ENCODE measurements around the gene RGS6. TPM values are rescaled to one million over a fixed set of nuclear protein-coding genes. Genes with fewer than 3 reads are reported as not detected.

Gene RGS6
- total RNA-seq, 2 experiments from 2014 or later: 0.13 to 0.38 TPM

DNA sequence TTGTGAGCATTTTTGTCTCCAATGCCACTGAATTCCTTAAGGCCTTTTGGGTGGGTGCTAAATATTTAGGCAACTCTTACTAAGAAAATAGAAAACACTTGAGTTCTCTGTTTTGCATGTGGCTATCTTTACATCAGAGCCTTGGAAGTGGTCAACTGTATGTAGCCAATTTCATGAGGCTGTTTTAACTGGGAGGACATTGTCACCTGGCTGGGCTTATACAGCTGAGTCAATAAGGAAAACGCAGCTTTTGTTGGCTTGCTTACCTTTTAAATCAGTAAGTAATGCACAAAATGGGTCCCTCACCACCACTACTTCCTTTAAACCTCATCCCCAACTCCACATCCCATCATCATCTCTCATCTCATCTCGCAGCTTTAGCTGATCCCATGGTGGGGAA lies 194.3 kb downstream of the RGS6 start:
- POLR2A ChIA-PET: no interaction called here
- CTCF ChIA-PET: no interaction called here

- POLR2A ChIA-PET: no interaction called here
- CTCF ChIA-PET: no interaction called here
These were observed 196.4 kb downstream of the RGS6 start for GRCh38 chr14:72128629-72129028.

DNA sequence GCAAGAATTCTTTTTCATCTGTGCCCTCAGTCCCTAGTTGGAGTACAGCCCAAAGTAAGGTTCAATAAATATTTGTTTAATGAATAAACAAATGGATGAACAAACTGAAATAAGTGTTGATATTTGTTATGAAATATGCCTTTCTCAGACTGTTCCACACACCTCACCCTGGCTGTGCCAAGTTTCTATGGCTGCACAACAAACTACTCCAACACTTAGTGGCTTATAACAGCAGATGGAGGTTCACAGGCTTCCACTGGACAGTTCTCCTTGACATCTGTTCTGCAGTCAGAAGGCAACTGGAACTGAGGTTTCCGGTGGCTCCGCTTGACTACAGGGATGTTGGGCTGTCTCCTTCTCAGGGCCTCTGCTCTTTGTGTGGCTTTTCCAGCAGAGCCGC lies 197.1 kb downstream of the RGS6 start:
- POLR2A ChIA-PET: no interaction called here

GRCh38 chr14:72141084-72141483 lies 208.9 kb downstream of the RGS6 start:
- ChIA-PET CTCF (no interaction called here), POLR2A (no interaction called here)

More for the DNA sequence above, 197.1 kb downstream of the RGS6 start:
- CTCF ChIA-PET: no interaction called here

DNA sequence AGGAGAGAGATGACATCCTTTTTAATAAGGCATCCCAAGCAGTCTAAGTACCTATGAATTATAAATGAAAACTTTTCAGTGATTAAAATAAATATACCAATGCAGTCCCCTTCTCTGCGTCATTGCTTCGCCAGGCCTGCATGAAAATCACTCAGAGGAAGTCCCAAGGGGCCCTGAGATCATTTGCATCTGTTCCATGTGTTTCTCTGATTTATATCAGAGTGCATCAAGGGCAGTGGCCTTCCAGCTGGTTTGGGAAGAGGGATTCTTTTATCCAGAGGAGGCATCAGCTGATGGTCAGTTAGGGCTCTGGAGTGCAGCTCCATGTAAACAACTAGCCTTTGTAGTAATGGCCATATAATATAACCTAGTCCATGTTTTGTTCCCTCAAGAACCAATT lies 210.1 kb downstream of the RGS6 start:
- ChIA-PET CTCF (no interaction called here), POLR2A (no interaction called here)

DNA sequence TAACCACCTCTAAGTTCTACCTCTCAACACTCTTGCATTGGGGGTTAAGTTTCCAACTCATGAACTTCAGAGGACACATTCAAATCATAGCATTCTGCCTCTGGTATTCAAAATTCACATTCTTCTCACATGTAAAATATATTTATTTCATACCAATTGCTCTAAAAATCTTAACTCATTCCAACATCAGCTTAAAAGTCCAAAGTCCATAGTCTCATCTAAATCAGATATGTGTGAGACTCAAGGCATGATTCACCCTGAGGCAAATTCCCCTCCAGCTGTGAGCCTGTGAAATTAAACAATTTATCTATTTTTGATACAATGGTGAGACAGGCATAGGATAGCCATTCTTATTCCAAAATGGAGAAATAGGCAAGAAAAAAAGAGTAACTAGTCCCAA lies 214.0 kb downstream of the RGS6 start:
- ChIA-PET CTCF (no interaction called here), POLR2A (no interaction called here)

DNA sequence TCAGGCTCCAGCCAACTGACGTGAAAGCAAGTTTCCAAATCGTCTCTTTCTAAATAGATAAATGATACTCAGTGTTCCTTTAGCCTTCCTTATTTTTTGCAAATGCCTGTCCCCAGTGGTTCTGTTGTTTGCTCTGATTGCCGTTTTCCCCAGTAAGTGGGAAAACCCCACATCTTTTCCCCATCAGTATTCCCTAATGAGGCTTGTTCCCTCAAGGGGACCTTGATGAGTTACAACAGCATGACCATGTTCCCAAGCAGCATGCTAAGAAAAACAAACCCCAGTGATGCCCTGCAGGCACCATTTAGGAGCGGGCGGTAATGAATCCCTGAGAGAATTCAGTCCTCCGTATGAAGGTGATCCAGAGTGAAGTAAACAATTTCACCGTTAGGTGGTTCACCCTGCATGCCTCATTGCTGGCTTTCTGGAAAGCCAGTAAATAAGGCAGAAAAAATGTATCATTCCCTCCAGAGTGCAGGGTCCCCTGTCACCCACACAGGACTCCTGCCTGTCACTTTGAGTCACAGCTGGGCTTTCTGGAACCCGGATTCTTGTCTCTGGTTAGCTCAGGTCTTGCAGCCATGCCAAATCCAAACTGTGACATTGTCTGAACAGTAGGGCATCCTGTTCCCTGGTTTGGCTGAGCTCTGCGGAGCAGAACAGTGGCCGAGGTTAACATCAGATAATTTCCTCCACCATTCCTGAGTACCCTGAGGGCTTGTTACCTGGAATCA lies 222.6 kb downstream of the RGS6 start:
- CTCF ChIA-PET: no interaction called here
- POLR2A ChIA-PET: no interaction called here

DNA sequence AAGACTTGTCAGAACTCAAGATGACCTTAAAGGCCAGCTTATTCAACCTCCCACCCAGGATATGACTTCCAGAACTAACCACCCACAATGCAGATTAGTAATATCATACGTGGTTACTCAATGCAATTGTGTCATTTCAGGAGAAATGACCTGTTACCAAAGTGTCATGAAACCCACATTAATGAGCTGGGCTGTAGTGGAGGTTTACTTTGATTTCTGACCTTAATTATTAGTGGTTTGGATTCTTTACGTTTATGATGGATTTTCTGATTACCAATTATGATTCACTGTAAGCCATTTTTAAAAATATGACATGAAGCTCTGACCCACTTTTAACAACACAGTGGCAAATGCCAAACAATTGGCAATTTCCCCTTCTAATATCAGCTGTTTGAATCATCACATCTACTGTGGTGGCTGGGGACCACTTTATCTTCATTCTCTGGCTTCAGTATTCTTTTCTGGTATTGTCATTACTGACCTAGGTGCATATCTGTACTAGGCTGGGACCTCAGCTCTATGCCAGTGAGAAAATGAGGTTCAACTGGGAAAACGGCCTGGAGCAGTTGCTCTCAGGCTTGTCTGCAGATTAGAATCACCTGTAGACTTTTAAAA lies 223.3 kb downstream of the RGS6 start:
- CTCF ChIA-PET: no interaction called here

GRCh38 chr14:72164420-72165228 lies 232.4 kb downstream of the RGS6 start:
- ChIA-PET POLR2A (no interaction called here), CTCF (no interaction called here)

More for the DNA sequence above, 223.3 kb downstream of the RGS6 start:
- POLR2A ChIA-PET: no interaction called here

DNA sequence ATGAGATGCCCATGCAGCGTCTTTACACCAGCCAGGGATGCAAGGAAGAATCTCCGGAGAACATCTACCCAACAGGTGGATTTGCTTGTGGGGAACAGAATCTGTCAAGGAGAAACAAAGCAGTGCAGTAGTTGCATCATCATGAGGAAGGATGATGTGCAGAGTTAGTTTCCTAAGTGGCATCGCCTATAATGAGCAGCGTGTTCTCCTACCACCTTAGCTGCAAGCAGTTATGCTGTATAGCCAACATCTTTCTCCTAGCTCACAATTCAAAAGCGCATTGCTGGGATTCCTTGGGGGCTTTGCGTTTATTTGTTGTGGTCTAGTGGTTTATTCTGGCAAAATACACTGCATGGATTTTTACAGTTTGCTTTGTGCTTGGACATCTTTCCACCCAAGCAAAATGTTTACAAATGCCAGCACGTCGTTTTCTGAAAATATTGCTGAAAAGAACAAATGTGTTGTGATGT lies 233.0 kb downstream of the RGS6 start:
- ChIA-PET POLR2A (no interaction called here), CTCF (no interaction called here)

DNA sequence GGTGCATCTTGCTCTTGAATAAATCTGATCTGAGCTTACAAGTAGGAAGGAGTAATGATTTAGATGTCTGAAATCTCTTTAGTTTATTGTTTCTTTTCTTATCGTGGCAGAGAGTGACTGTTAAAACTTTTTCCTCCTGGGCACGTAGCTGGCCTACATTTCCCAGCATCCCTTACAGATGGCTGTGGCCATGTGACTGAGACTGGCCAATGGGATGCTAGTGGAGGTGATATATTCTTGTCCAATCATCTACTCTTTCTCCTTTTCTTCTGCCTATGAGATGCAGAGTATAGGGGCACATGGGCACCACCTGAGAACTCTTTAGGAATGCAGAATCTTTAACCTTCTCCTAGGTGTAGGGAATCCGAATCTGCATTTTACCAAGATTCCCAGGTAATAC lies 237.3 kb downstream of the RGS6 start:
- ChIA-PET CTCF (no interaction called here), POLR2A (no interaction called here)

DNA sequence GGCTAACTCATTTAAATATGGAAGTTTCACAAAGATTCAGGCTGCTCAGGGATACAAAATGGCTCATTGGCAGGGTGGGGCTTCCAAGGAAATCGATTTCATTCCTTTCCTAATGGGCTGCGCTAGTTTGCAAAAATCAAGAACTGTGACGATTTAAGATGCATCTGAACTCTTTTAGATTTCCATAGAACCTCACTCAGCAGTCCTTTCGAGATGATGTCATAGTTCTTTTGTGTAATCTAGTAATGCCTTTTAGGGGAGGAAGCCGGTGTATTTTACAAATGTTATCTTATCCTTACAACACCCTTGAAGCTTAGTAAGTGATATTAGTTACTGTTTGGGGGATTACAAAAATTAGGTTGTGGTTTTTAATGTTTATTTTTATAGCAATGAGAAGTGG lies 239.8 kb downstream of the RGS6 start:
- POLR2A ChIA-PET: no interaction called here

DNA sequence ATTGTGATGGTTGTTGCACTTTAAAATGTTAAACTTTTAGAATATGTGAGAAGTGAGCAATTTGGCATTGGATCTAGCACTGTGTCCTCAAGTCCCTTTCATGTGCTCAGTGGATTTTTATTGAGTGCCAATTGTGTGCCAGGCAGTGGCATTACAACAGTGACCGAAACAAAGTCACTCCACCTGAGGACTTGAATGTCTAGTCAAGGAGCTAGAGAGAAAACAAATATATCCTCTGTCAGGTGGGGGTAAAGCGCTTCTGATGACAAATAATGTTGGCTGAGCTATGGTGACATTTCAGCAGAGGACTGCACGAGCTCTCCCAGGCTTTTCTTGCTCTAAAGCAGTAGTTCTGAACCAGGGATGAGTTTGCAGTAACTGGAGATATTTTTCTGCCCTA lies 240.4 kb downstream of the RGS6 start:
- CTCF ChIA-PET: no interaction called here
- POLR2A ChIA-PET: no interaction called here

More for the DNA sequence above, 239.8 kb downstream of the RGS6 start:
- CTCF ChIA-PET: no interaction called here

GRCh38 chr14:72173038-72173720 lies 240.9 kb downstream of the RGS6 start:
- ChIA-PET CTCF (no interaction called here), POLR2A (no interaction called here)

DNA sequence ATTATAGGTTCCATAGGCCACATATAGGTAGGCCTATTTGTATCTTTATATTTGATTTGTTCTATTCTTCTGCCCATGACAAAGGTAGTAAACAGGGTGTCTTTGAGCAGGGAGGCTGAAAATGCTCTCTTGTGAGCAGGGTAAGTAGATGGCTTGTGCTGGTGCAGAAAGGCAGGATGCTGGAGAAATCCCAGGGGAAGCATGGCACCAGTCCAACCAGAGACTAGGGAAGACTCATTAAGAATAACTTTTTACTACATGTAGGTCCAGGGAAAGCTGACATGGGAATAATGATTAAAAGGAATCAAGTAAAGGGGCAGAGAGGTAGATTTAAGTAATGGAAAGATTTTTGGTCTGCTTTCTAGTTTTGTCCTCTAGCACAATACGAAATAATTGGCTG lies 245.0 kb downstream of the RGS6 start:
- CTCF ChIA-PET: no interaction called here
- POLR2A ChIA-PET: no interaction called here

- POLR2A ChIA-PET: no interaction called here
- CTCF ChIA-PET: no interaction called here
These were observed 246.3 kb downstream of the RGS6 start for GRCh38 chr14:72178517-72178916.

- ChIA-PET POLR2A (no interaction called here), CTCF (no interaction called here)
These were observed 250.6 kb downstream of the RGS6 start for GRCh38 chr14:72182708-72183432.

DNA sequence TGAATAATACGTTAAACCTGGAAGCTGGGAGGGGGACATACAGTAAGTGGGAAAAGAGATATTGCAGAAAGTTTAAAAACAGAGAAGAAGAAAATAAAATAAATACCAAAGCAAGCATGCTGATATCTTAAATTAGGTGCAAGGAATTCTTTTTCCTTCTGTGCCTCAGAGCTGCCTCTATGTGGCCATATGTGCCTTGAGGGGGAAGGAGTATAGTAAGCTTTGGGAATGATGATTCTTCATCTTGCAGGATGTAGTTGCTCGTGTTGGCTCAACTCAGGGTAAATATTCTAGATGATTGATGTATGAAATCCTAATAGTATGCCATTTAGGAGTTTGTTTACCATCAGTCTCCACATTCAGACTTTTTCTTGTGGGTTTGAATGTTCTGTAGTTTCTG lies 251.4 kb downstream of the RGS6 start:
- CTCF ChIA-PET: no interaction called here
- POLR2A ChIA-PET: no interaction called here

DNA sequence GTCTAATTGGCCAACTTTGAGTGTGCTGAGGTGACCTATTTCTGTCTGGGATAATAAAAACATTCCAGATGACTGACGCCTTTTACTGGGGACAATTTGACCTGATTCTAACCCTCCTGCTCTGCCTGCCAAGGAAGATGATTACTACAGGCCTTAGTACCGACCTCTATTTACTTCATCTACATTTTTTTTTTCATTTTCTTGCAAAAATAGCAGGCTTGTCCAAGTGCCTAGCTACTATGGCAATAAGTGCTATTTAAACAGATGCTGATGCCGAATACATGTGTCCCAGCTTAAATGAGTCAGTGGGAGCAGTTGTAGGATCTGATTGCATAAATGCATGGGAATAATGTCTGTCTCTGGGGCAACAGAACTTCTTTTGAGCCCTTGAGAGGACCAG lies 254.3 kb downstream of the RGS6 start:
- ChIA-PET CTCF (no interaction called here), POLR2A (no interaction called here)
